Smooth muscle cell of bladder (primary cell): ENCODE results near the gene GLRX2. TPM values are rescaled to one million over a fixed set of nuclear protein-coding genes. Genes with fewer than 3 reads are reported as not detected.

Experiments used
- total RNA-seq: library from RNA; depleted of rRNA; stranded (reverse); fragments of >200 nt; gene quantifications from 2 replicates; pipeline ENCODE4 v1.2.3, GENCODE V29; 2014

The GLRX2 gene
- 8.1 and 15.2 TPM in 2 replicates for total RNA-seq

GRCh38 chr1:193104907-193105820 is at the start of gene GLRX2:
TSS of gene GLRX2 (minus strand) at chr1:193105414. CDS start at chr1:193105382, 32 bp downstream.

GRCh38 chr1:193121616-193122593 is 16.7 kb upstream of the GLRX2 start, which contains the start of gene CDC73:
TSS of gene CDC73 (plus strand) at chr1:193122031. CDS start at chr1:193122201, 170 bp downstream.

GRCh38 chr1:193059282-193060114 is 45.7 kb downstream of the GLRX2 start, which contains the start of the genes RO60 and UCHL5:
TSS of gene RO60 (plus strand) at chr1:193059612. CDS start at chr1:193069055, 9,443 bp downstream.
TSS of gene UCHL5 (minus strand) at chr1:193059360. CDS start at chr1:193059260, 100 bp downstream.

Other genes with a start within 250 kb of the GLRX2 start
- gene UCHL5, start 46.1 kb downstream of the GLRX2 start, total RNA-seq, result 20.9 and 23.1 TPM in 2 replicates
- gene RO60, start 45.8 kb downstream of the GLRX2 start, total RNA-seq, result 94.6 and 104 TPM in 2 replicates
- gene CDC73, start 16.6 kb upstream of the GLRX2 start, total RNA-seq, result 12.8 and 19.3 TPM in 2 replicates
- gene B3GALT2, start 81.2 kb upstream of the GLRX2 start, total RNA-seq, result 0.18 and 0.57 TPM in 2 replicates